Measurements from ENCODE around the gene ROR1. TPM values are rescaled to one million over a fixed set of nuclear protein-coding genes. Genes with fewer than 3 reads are reported as not detected.
A peak's percentile ranks its signal among the peaks of the same experiment; 100 is the strongest.

Gene ROR1
- total and polyA plus RNA-seq, 2 of the 13 experiments (the other 11 are each of a cell fraction or from before 2014, with no cell fraction given): 0.58 to 2.3 TPM

DNA sequence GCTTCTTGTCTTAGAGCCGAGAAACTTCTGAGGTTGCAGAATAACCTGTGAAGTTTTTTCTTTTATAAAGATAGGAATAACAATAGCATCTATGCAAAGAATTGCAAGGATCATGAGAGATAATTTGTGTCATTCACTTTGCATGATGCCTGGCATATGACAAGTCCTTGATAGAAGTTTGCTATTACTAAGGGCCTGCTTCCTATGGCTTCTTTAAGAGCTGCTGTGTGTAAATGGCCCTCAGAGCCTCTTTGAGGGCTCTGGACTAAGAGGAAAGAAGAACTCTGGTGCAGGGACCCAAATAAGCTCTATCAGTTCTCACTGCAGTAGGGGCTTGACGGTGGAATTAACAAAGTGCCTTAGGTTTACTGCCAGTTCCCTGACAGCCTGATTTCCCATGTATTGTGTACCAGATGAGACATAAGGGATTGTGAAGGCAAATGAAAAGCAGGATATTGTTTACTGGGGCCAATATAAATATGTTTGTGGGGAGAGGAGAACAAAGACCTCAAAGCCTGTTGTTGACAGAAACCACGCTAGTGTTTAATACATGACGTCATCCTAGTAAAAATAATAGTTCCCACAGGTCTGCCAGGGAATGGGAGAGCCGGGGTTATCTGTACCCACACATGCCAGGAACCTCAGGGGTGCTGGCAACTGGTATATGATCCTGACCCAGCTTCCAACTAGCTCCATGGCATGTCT lies 298.4 kb downstream of the ROR1 start:
- DNase-seq (ENCODE audit: low spot score): no peak
- in situ Hi-C loops (cut with HindIII; ENCODE audit: extremely low pct_ligation_motif_present, low pct_unique_long_range_greater_than_20kb): no loop called here
- FAIRE-seq: no peak
- H3K9me3 ChIP-seq (ENCODE audit: low read length): no peaks in the 10 kb centered on the region
- no peak overlapping the region for H3K4me2 ChIP-seq (ENCODE audit: low read depth, low read length)
- BruUV-seq (replicated peaks): no TSS peak
- H3K9ac ChIP-seq (ENCODE audit: insufficient read depth, low read depth, low read length): no peak overlapping the region
- no peaks in the 10 kb centered on the region for H3K4me1 ChIP-seq (ENCODE audit: insufficient read depth, low read length)
- intact Hi-C loops (cut with micrococcal nuclease; ENCODE audit: unreplicated experiment): no loop called here
- ChIA-PET POLR2A (no interaction called here), CTCF (ENCODE audit: low intra/inter-chr PET ratio, low total read pairs) (no interaction called here)
- no peaks in the 10 kb centered on the region for H3K79me2 ChIP-seq (ENCODE audit: insufficient read depth, low read length)
- H4K20me1 ChIP-seq (ENCODE audit: insufficient read depth, low read length): no peaks in the 10 kb centered on the region
- WGBS (ENCODE audit: low lambda C conversion rate): 36% methylated on average over 5 of the region's 5 CpGs
- H3K36me3 ChIP-seq (replicated peaks in 1 of 2; ENCODE audit: control insufficient read depth in 1 of 2, insufficient read depth in 2 of 2, low read length in 2 of 2): no peaks in the 10 kb centered on the region
- ATAC-seq: no peak
- peak; percentile 97 for TF ChIP-seq ATF7 (IDR thresholded peaks at IDR 0.05)
- TF ChIP-seq ATF7 (CRISPR knock-in tag; IDR thresholded peaks at IDR 0.05): no peak
- TF ChIP-seq ZNF256 (CRISPR knock-in tag; conservative IDR thresholded peaks at IDR 0.05): no peak
- peak; percentile 83 for TF ChIP-seq CREB1 (IDR thresholded peaks at IDR 0.05)
- TF ChIP-seq CREB1 (CRISPR knock-in tag; IDR thresholded peaks at IDR 0.05): no peak
- H2AFZ ChIP-seq (ENCODE audit: low read length): no peak overlapping the region
- H3K27ac ChIP-seq (ENCODE audit: extremely low read length, insufficient read depth, low read length): no peak overlapping the region
- no peak overlapping the region for H3K4me3 ChIP-seq (replicated peaks in 1 of 3; ENCODE audit: insufficient read depth in 1 of 3, low read depth in 2 of 3, low read length in 3 of 3)
- no peaks in the 10 kb centered on the region; a peak in 1 of 5 replicates for H3K27me3 ChIP-seq (ENCODE audit: control insufficient read depth in 1 of 2, insufficient read depth in 2 of 2, low read length in 2 of 2)

- TF ChIP-seq MAFK (conservative IDR thresholded peaks at IDR 0.05 in 1 of 2, IDR thresholded peaks at IDR 0.05 in 1 of 2; ENCODE audit: low read length in 2 of 2) (peak in 1 of 2 experiments; percentile 43; a peak in 3 of 4 replicates), ERF (CRISPR knock-in tag; IDR thresholded peaks at IDR 0.05) (no peak)
- Histone ChIP-seq H3K4me1 (ENCODE audit: insufficient read depth, low read length) (no peaks in the 10 kb centered on the region), H3K4me2 (ENCODE audit: low read depth, low read length) (no peak overlapping the region), H3K27ac (ENCODE audit: extremely low read length, insufficient read depth, low read length) (no peak overlapping the region), H3K36me3 (replicated peaks in 1 of 2; ENCODE audit: control insufficient read depth in 1 of 2, insufficient read depth in 2 of 2, low read length in 2 of 2) (no peaks in the 10 kb centered on the region), H3K27me3 (ENCODE audit: control insufficient read depth in 1 of 2, insufficient read depth in 2 of 2, low read length in 2 of 2) (no peaks in the 10 kb centered on the region; a peak in 1 of 5 replicates), H3K9me3 (ENCODE audit: low read length) (no peaks in the 10 kb centered on the region), H3K4me3 (replicated peaks in 1 of 3; ENCODE audit: insufficient read depth in 1 of 3, low read depth in 2 of 3, low read length in 3 of 3) (no peak overlapping the region), H2AFZ (ENCODE audit: low read length) (no peak overlapping the region), H3K79me2 (ENCODE audit: insufficient read depth, low read length) (no peaks in the 10 kb centered on the region), H3K9ac (ENCODE audit: insufficient read depth, low read depth, low read length) (no peak overlapping the region), H4K20me1 (ENCODE audit: insufficient read depth, low read length) (no peaks in the 10 kb centered on the region)
- no TSS peak for BruUV-seq (replicated peaks)
- no peak for FAIRE-seq
- in situ Hi-C loops (cut with HindIII; ENCODE audit: extremely low pct_ligation_motif_present, low pct_unique_long_range_greater_than_20kb): no loop called here
- intact Hi-C loops (cut with micrococcal nuclease; ENCODE audit: unreplicated experiment): no loop called here
- 13% methylated on average over 2 of the region's 2 CpGs for whole genome bisulfite sequencing (ENCODE audit: low lambda C conversion rate)
- ChIA-PET CTCF (ENCODE audit: low intra/inter-chr PET ratio, low total read pairs) (no interaction called here), POLR2A (no interaction called here)
- ATAC-seq: no peak
- no peak for DNase-seq (ENCODE audit: low spot score)
Observed at GRCh38 chr1:64073705-64074104, 299.9 kb downstream of the ROR1 start.

All from HepG2 (cell line).